Purkinje cell (primary cell): Measurements from ENCODE around the gene SNRPD3. TPM values are rescaled to one million over a fixed set of nuclear protein-coding genes. Genes with fewer than 3 reads are reported as not detected.

Source experiments
- polyA plus RNA-seq: library from polyadenylated mRNA; unstranded; fragments of >200 nt; fragmentation: Nextera tagmentation; gene quantifications from 2 replicates; pipeline ENCODE4 v1.2.1, GENCODE V29; 2014

Gene SNRPD3
- 117 and 123 TPM in 2 replicates for polyA plus RNA-seq

DNA sequence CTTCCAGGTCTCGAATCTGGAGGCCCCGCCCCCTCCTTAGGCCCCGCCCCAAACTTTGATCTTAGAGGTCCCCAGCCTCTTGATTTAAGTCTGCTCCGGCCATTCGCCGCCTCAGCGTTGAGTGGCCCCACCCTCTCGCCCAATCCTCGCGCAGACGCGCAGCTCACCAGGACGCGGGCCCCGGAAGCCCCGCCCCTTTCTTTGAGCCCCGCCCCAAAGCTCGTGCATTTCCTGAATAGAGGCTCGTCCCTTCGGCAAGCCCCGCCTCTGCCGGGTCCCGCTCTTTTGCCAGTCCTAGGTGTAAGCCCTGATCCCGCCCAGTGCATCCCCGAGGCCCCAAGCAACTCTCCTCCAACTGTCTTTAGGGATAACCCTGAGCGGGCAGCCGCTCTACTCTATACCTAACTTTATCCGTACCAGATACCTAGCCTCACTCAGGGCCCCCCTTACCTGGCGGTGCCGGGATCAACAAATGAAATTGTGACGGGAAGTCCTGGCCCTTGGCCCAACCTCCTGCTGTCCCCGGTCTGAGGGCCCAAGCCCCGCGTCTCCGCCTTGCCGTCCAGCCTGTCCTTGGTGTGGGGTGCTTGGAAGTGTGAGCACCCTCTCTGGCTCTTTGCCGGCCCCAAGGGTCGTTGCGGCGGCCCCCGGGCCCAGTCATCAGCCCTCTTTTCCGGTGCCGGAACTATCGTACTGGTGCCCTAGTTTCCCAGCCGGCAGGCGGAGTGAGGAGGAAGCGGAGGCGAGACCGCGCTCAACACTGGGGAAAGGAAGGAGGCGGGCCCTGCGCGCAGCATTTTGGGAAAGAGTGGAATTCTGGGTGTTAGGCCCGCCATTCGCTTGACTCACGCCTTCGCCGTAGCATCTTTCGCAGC, at the start of gene SNRPD3:
TSS of gene SNRPD3 (plus strand) at position 835 of the 875 bp plus-strand sequence. CDS start 1,676 bp downstream, outside the sequence.

GRCh38 chr22:24554313-24555164, 1.3 kb upstream of the SNRPD3 start, which contains the start of gene GUCD1:
TSS of gene GUCD1 (minus strand) at chr22:24555138. CDS start at chr22:24554991, 147 bp downstream.

DNA sequence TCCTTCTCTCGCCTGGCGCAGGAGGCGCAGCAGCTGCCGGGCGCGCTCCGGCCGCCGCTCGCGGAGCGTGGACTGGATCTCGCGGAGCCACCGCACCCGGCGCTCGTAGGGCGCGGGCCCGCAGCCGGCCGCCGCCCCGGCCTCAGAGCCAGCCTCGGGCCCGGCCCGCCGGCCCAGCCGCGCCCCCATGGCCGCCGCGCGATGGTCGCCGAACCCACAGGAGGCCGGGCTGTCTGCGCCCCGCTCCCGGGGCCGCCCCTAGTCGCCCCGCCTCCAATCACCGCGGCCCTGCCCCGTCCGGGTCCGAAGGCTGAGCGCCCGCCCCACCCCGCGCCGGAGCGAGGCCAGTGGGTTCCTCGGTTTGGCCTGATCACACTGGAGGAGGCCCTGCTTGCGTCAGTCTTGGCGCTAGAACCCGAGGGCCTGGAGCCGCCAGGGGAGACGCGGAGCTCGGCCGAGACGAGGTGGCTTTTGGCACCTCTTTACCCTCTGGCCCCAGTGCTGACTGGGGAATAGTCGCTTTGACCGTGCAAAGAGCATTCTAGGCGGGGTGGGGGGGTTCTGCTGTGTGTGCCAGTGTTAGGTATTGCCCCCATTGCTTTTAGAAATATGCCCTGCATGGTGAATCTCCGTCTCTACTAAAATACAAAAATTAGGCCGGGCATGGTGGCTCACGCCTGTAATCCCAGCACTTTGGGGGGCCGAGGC, 37.2 kb downstream of the SNRPD3 start, which contains the start of gene LRRC75B:
TSS of gene LRRC75B (minus strand) at position 223 of the 708 bp plus-strand sequence. CDS start at position 189, 34 bp downstream.

GRCh38 chr22:24602847-24603769, 47.3 kb downstream of the SNRPD3 start, which contains the start of gene GGT1:
TSS of gene GGT1 (plus strand) at chr22:24603193. CDS start at chr22:24611082, 7,889 bp downstream.

Other genes with a start within 250 kb of the SNRPD3 start
- not detected in 2 replicates for gene ADORA2A, start 128.4 kb upstream of the SNRPD3 start, polyA plus RNA-seq
- not detected in 2 replicates for gene UPB1, start 60.7 kb upstream of the SNRPD3 start, polyA plus RNA-seq
- gene GUCD1, start 861 bp upstream of the SNRPD3 start, polyA plus RNA-seq = 4.8 and 8.9 TPM in 2 replicates
- 0.39 and 1.4 TPM in 2 replicates for gene LRRC75B, start 37.1 kb downstream of the SNRPD3 start, polyA plus RNA-seq
- 1.6 and 2.4 TPM in 2 replicates for gene GGT1, start 47.2 kb downstream of the SNRPD3 start, polyA plus RNA-seq
- gene PIWIL3, start 218.7 kb downstream of the SNRPD3 start, polyA plus RNA-seq = not detected in 2 replicates